Panc1 (cell line): ENCODE data around the gene TMEM269. TPM values are rescaled to one million over a fixed set of nuclear protein-coding genes. Genes with fewer than 3 reads are reported as not detected.

Experiments used
- ATAC-seq: fragments of 200-7000 bp; cut with Tn5 transposase; 2 replicates; pipeline ENCODE4 v1.9.1; 2020; ENCODE audit warnings: mild to moderate bottlenecking, moderate library complexity
- BruUV-seq: library from RNA; stranded (reverse); fragments of 400-500 nt; replicated peaks from 2 replicates; lab custom pipeline; 2021; lab: Mats Ljungman, UMichigan
- CTCF ChIA-PET: fragments of 300-600 bp; sonication (Branson Sonifier 250); formaldehyde crosslinking; loops from one replicate; lab custom pipeline; 2022; ENCODE audit warnings: antibody characterized with exemption; lab: Charles Lee
- POLR2A ChIA-PET: fragments of 300-600 bp; sonication (Branson Sonifier 250); formaldehyde crosslinking; loops from one replicate; lab custom pipeline; 2022; ENCODE audit warnings: antibody characterized with exemption; lab: Charles Lee
- DNase-seq: peaks from one replicate; pipeline ENCODE4 v3.0.0-alpha.2; 2010; ENCODE audit warnings: low read depth, low spot score
- H3K27ac ChIP-seq: 2 replicates; pipeline ENCODE4 v1.5.1; 2011; ENCODE audit warnings: mild to moderate bottlenecking, low read length, inconsistent platforms
- H3K27me3 ChIP-seq: fragments of 200-500 bp; sonication (Bioruptor generic); 2 replicates; pipeline ENCODE4 v1.6.0; 2014; ENCODE audit warnings: low read length, inconsistent platforms; ENCODE audit not compliant: control insufficient read depth, insufficient read depth
- H3K36me3 ChIP-seq: fragments of 200-500 bp; sonication (Bioruptor generic); 2 replicates; pipeline ENCODE4 v1.5.1; 2014; ENCODE audit warnings: inconsistent platforms, mild to moderate bottlenecking, low read length, moderate library complexity; ENCODE audit not compliant: control insufficient read depth, insufficient read depth
- H3K4me1 ChIP-seq: 2 replicates; pipeline ENCODE4 v1.5.1; 2011; ENCODE audit warnings: inconsistent platforms, mild to moderate bottlenecking, low read length, moderate library complexity; ENCODE audit not compliant: control insufficient read depth, insufficient read depth
- H3K4me3 ChIP-seq, 2 experiments: 2 replicates each; pipeline ENCODE4 v1.5.1; 2011 to 2012; ENCODE audit warnings: low read depth in 2 of 2, low read length in 2 of 2, mild to moderate bottlenecking in 2 of 2, inconsistent platforms in 1 of 2, moderate library complexity in 1 of 2
- H3K9me3 ChIP-seq: fragments of 200-500 bp; sonication (Bioruptor generic); 2 replicates; pipeline ENCODE4 v1.5.1; 2014; ENCODE audit warnings: low read depth, mild to moderate bottlenecking, inconsistent platforms, low read length, moderate library complexity; ENCODE audit not compliant: control insufficient read depth, insufficient read depth
- CTCF ChIP-seq: fragments of 450-650 bp; IDR thresholded peaks from 2 replicates; pipeline ENCODE4 v1.5.1; 2017; ENCODE audit warnings: mild to moderate bottlenecking
- POLR2AphosphoS5 ChIP-seq: IDR thresholded peaks from 2 replicates; pipeline ENCODE4 v1.6.1; 2012; ENCODE audit warnings: mild to moderate bottlenecking, low read depth, low read length, moderate library complexity
- REST ChIP-seq, 2 experiments: IDR thresholded peaks; 2 replicates each; pipeline ENCODE4 v1.6.1; 2011 to 2012; ENCODE audit warnings: low read depth in 2 of 2, control low read depth in 1 of 2, low read length in 1 of 2, mild to moderate bottlenecking in 1 of 2, moderate library complexity in 1 of 2; ENCODE audit not compliant: insufficient read depth in 1 of 2
- SIN3A ChIP-seq: IDR thresholded peaks from 2 replicates; pipeline ENCODE4 v1.6.1; 2012; ENCODE audit warnings: low read depth, mild to moderate bottlenecking, low read length, moderate library complexity, borderline replicate concordance; ENCODE audit not compliant: insufficient read depth
- TCF7L2 ChIP-seq: IDR thresholded peaks from 2 replicates; pipeline ENCODE4 v1.6.1; 2011; ENCODE audit warnings: mild to moderate bottlenecking, low read depth, low read length, inconsistent platforms
- in situ Hi-C: cut with HindIII; loops from 2 replicates; pipeline ENCODE4 v1.10.0; 2016; ENCODE audit warnings: low sequenced_read_pairs, low pct_unique_long_range_greater_than_20kb
- intact Hi-C: fragments of 100-400 bp; cut with micrococcal nuclease; formaldehyde crosslinking; loops from one replicate; pipeline ENCODE4 v1.10.0; 2022; ENCODE audit not compliant: unreplicated experiment
- total RNA-seq: library from RNA; stranded (reverse); gene quantifications from one replicate; pipeline ENCODE4 v1.2.1, GENCODE V29; 2021; ENCODE audit not compliant: unreplicated experiment

The TMEM269 gene
- total RNA-seq, 1 experiment from 2014 or later = 0.13 TPM

- POLR2A ChIA-PET = no interaction called here
Measured at GRCh38 chr1:42806171-42806570, 21.4 kb downstream of the TMEM269 start.

GRCh38 chr1:42806593-42806992, 21.8 kb downstream of the TMEM269 start:
- no peak for DNase-seq
- no peak overlapping the region for H3K27ac ChIP-seq
- H3K9me3 ChIP-seq = no peaks in the 10 kb centered on the region
- no peak for ATAC-seq
- in situ Hi-C loops (no loop called here), intact Hi-C loops (no loop called here)
- no peaks in the 10 kb centered on the region for H3K4me1 ChIP-seq
- H3K36me3 ChIP-seq = no peaks in the 10 kb centered on the region
- no peak overlapping the region for H3K4me3 ChIP-seq
- CTCF ChIA-PET = interaction anchor here (0.7 kb wide), 1 partner anchor 9 kb away, joined by 6 read pairs; no protein-coding TSS in a partner anchor
- no peaks in the 10 kb centered on the region for H3K27me3 ChIP-seq
- POLR2A ChIA-PET = no interaction called here
- TF ChIP-seq POLR2AphosphoS5 (no peak), REST (IDR thresholded peaks at IDR 0.05; ENCODE audit: insufficient read depth in 1 of 2, low read depth in 2 of 2, low read length in 1 of 2) (no peak), SIN3A (no peak), TCF7L2 (no peak), CTCF (no peak)
- BruUV-seq = no TSS peak

More at GRCh38 chr1:42806171-42806570, 21.4 kb downstream of the TMEM269 start:
- Histone ChIP-seq H3K4me1 (no peaks in the 10 kb centered on the region), H3K27me3 (no peaks in the 10 kb centered on the region), H3K36me3 (no peaks in the 10 kb centered on the region), H3K27ac (no peak overlapping the region), H3K9me3 (no peaks in the 10 kb centered on the region), H3K4me3 (no peak overlapping the region)
- ATAC-seq = no peak
- DNase-seq = no peak
- intact Hi-C loops = no loop called here
- in situ Hi-C loops = no loop called here
- TF ChIP-seq SIN3A = no peak
- CTCF ChIA-PET = no interaction called here
- no TSS peak for BruUV-seq

- BruUV-seq = no TSS peak
- in situ Hi-C loops (no loop called here), intact Hi-C loops (no loop called here)
- CTCF ChIA-PET = interaction anchor here (0.7 kb wide), 1 partner anchor 9 kb away, joined by 6 read pairs; no protein-coding TSS in a partner anchor
- POLR2A ChIA-PET = no interaction called here
- Histone ChIP-seq H3K27ac (no peak overlapping the region), H3K4me3 (no peak overlapping the region), H3K9me3 (no peaks in the 10 kb centered on the region), H3K4me1 (no peaks in the 10 kb centered on the region), H3K27me3 (no peaks in the 10 kb centered on the region), H3K36me3 (no peaks in the 10 kb centered on the region)
- no peak for ATAC-seq
- DNase-seq = no peak
- no peak for TF ChIP-seq CTCF
- TF ChIP-seq SIN3A = no peak
- no peak for TF ChIP-seq REST (IDR thresholded peaks at IDR 0.05; ENCODE audit: insufficient read depth in 1 of 2, low read depth in 2 of 2, low read length in 1 of 2)
- no peak for TF ChIP-seq POLR2AphosphoS5
- no peak for TF ChIP-seq TCF7L2
Measured at GRCh38 chr1:42807056-42807668, 22.4 kb downstream of the TMEM269 start.
